GM18519 (cell line): ENCODE data around the gene DDX39B.
"Not testable (repeated sequence)": the region's sequence is repeated elsewhere in the genome, so short reads cannot be mapped to it uniquely, and the experiment has no call there.

Experiments
- ATAC-seq: cut with Tn5 transposase; IDR thresholded peaks from one replicate; pipeline ENCODE4 v1.9.1; 2021; ENCODE audit warnings: mild to moderate bottlenecking, moderate library complexity; ENCODE audit not compliant: unreplicated experiment, low FRiP score

DDX39B gene

GRCh38 chr6:31489086-31489485, 52.7 kb downstream of the DDX39B start:
- ATAC-seq, result no peak

- not testable (repeated sequence) for ATAC-seq
Measured at GRCh38 chr6:31487674-31488073, 54.1 kb downstream of the DDX39B start.

- ATAC-seq, result not testable (repeated sequence)
Measured at GRCh38 chr6:31486065-31486837, 55.6 kb downstream of the DDX39B start.

GRCh38 chr6:31485055-31485454, 56.7 kb downstream of the DDX39B start:
- ATAC-seq, result no peak

- no peak for ATAC-seq
Measured at GRCh38 chr6:31483392-31483791, 58.4 kb downstream of the DDX39B start.

- no peak for ATAC-seq
Measured at GRCh38 chr6:31480574-31480973, 61.2 kb downstream of the DDX39B start.
